SKM-1 treated with dmso at 0.1 percent for 144 hours (cell line): Measurements from ENCODE around the gene AHCYL1.
A peak's percentile ranks its signal among the peaks of the same experiment; 100 is the strongest.

Source experiments
- DNase-seq: peaks from one replicate; lab custom pipeline; 2025; ENCODE audit not compliant: unreplicated experiment; lab: John Stamatoyannopoulos, UW

AHCYL1 gene

DNA sequence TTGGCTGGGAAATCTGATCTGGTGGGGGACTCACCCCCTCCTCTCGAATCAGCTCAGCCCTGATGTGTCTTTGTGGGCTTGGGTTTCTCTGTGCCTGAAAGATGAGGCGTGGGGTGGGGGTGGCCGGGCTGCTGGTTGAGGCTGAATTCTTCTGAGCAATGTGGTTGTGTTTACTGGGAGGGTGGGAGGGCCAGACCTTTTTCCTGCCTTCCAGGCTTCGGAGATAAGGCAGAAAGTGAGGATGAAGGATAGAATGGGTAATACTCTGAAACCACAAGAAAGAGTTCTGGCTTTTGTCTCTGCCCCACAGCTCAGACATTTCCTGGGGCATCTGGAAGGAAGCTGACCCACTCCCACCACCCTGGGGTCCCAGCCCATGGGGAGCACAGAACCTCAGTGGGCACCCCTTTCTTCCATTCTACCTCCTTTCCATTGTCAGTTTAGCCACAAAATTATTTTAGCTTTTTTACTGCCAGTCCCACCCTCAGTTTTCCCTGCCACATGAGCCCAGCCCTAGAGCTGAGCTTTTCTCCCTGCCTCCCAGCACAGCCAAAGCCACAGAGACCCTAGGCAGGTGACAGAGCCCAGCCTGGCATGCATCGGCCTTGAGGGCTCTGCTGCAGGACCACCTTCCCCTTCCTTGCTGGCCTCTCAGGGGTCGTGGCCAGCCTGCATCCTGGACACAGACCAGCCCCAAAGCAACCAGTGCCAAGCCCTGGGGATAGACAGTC, 74.7 kb downstream of the AHCYL1 start:
- no peak for DNase-seq

DNA sequence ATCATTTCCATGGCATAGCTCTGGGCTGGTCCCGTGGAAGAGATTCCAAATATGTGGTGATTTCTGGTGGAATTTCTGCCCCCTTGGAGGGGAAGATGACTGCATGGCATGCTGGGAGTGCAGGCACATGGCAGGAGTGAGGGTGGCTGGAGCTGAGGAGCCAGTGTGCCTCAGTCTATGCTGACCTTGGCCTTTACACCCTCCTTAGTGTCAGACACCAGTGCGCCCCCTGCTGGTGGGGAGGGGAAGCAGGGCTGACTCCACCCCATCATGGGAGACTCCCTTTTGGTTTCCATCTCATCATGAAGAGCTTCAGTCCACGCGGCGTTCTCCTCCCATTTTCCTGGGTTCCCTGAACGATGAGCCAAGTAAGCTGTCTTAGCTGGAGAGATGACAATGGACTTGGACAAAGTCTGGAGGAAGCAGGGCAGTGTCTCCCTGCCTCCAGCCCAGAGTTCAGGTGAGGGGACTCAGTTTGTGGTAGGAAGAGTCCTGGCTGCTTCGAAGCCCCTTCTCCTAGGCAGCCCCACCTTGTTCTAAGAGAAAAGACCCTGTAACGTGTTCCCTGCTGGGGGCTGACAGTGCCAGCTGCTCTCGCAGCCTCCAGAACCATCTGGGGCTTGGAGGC, 75.6 kb downstream of the AHCYL1 start:
- DNase-seq, result peak; percentile 56

DNA sequence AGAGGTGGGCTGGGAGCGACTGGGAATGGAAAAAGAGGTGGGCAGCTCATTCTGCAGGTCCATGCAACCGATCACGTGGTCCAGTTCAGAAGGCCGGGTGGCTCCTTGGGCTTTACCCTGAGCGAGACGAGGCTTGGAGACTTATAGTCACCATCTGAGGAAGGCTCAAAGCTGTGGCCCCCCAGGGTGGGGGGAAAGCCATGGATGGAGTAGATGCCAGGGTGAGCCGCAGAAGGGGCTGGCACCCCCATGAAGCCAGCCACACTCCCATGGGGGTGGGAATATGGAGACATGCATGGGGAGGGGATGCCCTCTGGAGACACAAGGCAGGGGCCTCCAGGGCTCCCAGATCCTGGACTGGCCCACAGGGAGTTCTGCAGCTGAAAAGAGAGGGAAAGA, 76.1 kb downstream of the AHCYL1 start:
- no peak for DNase-seq

DNA sequence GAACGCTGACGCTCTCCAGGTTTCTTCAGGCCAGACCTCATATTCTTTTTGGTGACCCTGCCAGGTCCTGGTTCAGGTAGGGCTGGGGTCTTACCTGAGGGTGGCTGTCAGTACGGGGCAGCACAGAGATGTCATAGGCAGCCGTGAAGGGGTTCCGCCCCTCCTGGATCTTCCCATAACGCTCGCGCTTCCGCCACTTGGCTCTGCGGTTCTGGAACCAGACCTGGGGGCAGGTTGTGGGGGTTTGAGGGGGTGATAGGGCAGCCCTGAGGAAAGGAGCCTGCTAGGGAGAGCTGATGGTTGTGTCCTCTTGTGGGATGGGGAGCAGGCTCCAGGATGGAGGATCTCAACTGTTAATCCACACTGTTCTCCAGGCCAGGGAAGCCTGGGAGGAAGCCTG, 76.8 kb downstream of the AHCYL1 start:
- no peak for DNase-seq

DNA sequence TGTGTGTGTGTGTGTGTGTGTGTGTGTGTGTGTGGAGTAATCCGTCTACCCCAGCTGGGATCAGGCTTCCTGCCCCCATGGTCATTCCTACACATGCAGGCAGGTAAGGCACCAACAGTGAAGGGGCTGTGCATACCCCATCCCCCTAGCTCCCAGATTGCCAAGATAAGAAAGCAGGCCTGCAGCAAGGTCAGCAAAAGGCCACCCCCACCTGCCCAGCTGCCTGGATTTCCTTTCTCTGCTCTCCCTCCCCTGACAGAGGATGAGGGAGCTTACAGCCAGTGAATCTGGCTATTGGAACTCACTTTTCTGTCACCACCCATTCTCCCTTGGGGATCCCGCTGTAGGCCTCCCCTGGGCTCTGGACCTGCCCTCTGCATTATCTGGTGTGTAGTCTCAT, 78.0 kb downstream of the AHCYL1 start:
- DNase-seq, result no peak

DNA sequence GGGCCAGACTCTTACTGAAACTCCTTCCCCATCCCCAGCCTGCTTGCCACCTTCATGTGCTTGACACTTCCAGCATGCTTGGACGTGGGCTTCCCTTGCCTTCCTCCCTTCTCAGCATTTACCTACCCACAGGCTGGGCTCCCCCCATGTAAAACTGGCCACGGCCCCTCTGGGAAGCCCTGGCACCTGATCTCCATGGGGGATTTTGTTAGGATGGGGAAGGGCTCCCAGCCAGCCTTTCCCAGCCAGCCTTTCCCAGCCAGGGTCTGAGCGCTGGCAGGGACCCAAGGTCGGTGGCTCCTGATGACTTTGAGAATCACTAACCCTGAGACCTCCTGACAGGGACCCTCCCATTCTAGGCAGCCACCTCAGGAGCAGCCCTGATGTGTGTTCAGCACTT, 79.2 kb downstream of the AHCYL1 start:
- no peak for DNase-seq

DNA sequence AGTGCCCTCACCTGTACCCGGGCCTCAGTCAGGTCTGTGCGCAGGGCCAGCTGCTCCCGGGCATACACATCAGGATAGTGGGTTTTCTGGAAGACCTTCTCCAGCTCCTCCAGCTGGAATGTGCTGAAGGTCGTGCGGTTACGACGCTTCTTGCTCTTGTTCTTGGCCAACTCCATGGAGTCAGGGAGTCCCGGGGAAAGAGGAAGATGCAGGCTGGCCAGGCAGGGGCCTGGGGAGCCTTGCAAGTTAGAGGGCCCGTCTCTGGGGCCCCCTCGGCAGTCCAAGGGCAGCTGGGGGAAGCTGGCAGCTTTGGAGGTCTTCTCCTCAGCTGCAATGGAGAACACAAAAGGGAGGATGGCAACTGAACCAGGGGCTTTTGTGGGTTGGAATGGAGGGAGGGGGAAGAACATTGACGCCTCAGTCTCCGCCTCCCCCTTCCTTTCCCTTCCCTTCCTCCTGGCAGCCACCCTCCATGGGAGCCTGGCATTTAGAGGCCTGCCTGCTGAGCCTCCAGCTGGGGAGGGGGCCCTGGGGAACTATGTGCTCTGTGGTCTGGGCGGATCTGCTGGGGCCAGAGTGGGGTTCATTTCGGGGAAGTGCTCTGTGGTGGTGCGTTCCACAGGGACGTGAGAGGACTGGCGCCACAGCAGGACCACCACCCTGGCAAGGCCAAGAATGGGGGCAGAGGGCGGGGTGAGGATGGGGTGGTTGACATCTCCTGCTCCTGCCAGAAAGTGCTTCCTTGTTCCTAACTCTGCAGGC, 80.2 kb downstream of the AHCYL1 start:
- DNase-seq, result no peak

DNA sequence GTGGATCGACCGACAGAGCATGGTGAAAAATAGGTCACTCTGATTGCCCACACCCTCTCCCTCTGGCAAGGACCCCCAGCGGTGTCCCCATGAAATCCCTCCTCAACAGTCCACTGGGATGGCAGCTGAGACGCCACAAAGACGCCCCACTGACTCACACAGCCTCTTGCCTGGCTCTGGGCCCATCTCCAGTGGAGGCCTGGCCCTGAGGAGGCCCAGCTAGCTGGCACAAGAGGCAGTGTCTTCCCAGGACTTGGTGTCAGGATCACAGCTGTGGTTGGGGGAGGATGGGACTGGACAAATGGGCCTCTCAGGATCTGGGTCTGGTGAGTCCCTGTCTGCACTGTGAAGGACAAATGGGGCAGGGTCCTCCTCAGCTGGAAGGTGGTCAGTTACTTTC, 81.3 kb downstream of the AHCYL1 start:
- no peak for DNase-seq

DNA sequence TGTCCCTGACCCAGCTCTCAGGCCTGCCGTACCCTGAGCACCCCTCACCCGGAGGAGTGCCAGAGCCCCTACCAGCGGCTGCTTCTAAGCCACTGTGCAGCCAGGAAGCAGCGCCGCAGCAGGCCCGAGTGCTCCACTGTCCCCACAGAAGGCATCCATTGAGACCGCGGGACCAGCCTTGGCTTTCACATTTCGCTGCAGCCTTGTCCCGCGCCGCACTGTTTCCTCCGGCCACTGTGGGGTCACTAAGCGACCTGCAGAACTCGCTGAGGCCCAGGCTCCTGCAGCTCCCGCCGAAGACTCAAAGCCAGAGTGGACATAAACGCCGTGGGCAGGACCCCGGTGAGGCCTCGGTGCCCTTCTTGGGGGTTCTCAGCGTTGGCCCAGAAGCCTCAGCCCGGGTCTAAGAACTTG, 82.9 kb downstream of the AHCYL1 start:
- DNase-seq, result no peak

DNA sequence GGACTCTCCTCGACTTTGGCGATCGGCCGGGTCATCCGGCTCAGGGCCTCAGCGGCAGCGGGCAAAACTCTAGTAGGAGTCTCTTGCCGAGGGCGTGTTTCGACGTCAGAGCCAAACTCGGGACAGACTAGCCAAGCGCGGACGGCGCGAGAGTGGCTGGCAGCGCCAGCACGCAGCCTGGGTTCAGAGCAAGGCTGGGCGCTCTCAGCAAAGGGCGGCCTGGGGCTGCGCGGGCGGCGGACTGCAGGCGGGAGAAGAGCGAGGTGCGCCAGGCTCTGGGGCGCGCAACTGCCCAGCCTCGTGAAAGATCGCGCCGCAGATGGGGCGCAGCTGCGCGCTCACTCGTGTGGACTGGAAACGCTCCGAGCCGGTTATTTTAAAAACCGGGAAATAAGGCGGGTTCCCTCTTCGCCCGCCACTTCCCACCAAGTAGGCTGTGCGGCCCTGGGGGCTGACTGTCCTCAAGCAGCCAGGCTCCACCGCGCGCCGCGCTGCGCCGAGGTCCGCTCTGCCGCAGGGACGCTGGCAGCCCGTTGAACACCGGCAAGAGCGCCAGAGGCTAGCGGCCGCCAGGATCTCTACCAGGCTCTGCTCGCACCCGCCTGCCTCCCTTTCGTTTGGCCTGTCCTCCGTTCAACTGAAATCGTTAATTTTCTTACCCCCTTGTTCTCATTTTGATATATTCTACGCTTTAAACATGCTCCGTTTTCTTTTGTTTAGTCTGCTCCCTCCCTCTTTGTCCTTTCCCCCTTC, 83.5 kb downstream of the AHCYL1 start:
- DNase-seq, result no peak

DNA sequence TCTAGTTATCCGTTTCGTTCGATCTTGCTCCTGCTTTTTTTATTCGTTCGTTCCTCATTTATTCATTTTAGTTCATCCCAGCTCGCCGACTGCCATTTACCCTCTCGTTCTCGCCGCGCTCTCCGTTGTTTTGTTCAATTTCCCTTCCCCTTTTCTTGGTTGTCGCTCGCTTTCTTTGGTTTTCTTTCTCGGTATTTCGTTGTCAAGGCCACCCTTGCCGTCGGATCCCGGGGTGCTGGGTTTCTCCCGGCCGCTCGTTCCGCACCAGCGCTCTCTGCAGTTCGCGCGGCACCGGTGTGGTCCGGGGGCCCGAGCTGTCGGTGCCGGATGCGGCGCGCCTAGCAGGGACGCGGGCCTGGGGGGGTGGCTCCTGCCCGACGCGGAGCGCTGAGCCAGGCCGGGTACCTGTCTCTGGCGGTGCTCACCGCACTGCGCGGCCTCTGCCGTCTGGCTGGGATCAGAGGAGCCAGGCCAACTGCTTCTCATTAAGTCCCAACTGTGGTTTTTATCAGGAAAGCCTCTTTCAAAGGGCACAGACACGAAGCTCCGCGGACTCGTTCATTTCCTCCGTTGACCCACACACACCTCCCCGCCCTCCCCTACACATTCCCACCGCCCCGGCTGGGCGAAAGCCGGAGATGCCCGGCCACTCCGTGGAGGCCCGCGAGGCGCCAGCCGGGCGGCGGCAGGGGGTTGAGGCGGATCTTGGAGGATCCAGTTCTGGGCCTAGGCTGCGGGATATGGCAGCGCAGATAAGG, 84.3 kb downstream of the AHCYL1 start:
- DNase-seq, result no peak

DNA sequence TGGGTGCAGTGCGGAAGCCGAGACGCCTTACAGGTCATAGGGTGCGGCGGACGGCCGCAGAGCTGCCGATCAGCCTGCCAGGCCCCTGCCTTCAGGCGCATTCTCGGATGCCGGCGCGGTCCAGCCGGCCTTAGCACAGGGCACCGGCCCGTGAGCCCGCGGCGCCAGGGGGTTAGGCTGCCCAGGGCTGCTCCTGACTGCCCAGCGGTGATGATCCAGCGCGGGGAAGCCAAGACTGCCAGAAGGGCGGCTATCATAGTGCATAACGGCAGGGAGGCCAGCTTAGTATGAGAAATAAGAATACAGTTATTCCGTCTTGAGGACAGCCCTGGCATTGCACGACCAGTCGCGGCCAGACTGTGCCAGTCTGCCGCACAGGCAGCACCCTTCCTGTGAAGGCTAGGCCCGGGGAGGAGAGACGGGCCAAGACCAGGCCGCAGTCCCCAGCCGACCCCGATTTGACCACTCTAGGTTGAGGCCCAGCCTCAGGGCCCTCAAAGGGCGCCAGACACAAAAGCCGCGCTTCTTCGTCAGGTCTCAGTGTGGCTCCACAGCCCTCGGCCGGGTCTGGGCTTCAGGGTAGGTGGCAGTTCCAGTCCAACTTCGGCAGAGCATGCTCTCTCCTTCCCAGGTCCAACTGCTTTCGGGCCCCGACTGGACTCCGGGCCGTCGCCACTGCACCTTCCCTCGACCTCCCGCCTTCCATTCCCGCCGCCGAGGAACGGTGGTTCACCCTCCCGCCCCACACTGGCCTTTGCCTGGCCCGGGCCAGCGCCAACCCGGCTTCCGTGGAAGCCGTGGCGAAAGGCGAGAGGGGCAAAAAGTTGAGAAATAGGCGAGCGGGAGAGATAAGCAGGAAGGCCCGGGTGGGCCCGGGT, 85.1 kb downstream of the AHCYL1 start:
- DNase-seq, result no peak

DNA sequence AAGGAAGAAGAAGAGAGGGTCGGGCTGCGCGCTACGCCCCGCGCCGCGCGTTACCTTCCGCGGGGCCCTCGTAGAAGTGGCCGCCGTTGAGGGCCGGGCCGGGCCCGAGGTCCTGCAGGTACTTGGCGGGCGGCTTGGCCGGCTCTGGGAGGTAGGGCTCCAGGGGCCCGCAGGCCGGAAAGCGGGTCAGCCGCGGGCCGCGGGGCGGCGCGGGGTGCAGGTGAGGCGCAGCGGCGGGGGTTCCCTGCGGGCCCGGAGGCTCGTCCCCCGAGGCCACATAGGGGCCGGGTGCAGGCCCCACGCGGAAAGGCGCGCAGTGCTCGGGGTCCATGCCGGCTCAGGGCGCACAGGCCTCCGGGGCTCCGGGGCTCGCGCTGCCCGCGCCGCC, 85.7 kb downstream of the AHCYL1 start:
- no peak for DNase-seq

DNA sequence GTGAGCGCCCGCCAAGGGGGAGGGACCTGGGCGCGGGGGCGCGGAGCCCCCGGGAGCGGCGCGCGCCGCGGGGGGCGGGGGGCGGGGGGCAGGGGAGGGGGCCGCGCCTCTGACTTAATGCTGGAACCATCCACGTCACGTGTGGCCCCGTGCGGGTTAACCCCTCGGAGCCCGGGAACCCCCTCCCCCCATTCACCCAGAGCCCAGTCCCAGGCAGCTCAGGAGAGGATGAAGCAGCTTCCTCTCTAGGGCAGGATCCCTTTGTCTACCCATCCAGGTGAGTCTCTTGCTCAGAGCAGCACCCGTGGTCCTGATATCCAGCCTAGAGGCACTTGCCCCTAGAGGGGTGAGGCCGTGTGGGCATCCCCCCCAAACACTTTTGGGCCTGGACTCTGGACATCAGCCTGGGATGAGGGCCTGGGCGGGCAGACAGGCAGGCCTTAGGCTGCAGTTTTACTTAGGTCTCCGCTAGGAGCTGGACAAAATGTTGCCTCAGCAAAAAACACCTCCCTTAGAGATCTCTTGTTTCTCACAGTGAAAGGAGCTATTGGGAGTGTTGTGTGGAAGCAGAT, 86.2 kb downstream of the AHCYL1 start, which contains the start of gene ALX3:
Gene ALX3, minus strand, starts transcription at position 2 of the 572 bp plus-strand sequence. CDS start 60 bp downstream, outside the sequence.
- no peak for DNase-seq
